RWPE2 (cell line): Measurements from ENCODE around the gene ATRN.

Source experiments
- ATAC-seq: fragments of 200-7000 bp; cut with Tn5 transposase; 3 replicates; pipeline ENCODE4 v1.9.1; 2021; ENCODE audit warnings: low read depth
- DNase-seq: peaks from one replicate; pipeline ENCODE4 v3.0.0-alpha.2; 2020; ENCODE audit warnings: low spot score
- H3K27ac ChIP-seq: fragments of 450-650 bp; 2 replicates; pipeline ENCODE4 v1.5.1; 2017; ENCODE audit warnings: mild to moderate bottlenecking; ENCODE audit not compliant: poor library complexity, severe bottlenecking
- H3K27me3 ChIP-seq: fragments of 250-450 bp; sonication (Bioruptor Pico); 2 replicates; pipeline ENCODE4 v1.5.1; 2021; ENCODE audit warnings: mild to moderate bottlenecking, moderate library complexity; ENCODE audit not compliant: insufficient read depth, poor library complexity, severe bottlenecking
- H3K36me3 ChIP-seq: fragments of 250-450 bp; sonication (Bioruptor Pico); 2 replicates; pipeline ENCODE4 v1.5.1; 2020; ENCODE audit warnings: low read depth, mild to moderate bottlenecking, moderate library complexity
- H3K4me1 ChIP-seq: fragments of 250-450 bp; sonication (Bioruptor Pico); 2 replicates; pipeline ENCODE4 v1.5.1; 2021; ENCODE audit warnings: mild to moderate bottlenecking, moderate library complexity; ENCODE audit not compliant: insufficient read depth, poor library complexity, severe bottlenecking
- H3K4me3 ChIP-seq: fragments of 250-450 bp; sonication (Bioruptor Pico); 2 replicates; pipeline ENCODE4 v1.5.1; 2021; ENCODE audit warnings: mild to moderate bottlenecking, moderate library complexity; ENCODE audit not compliant: severe bottlenecking
- H3K9me3 ChIP-seq: fragments of 250-450 bp; sonication (Bioruptor Pico); 2 replicates; pipeline ENCODE4 v1.5.1; 2021; ENCODE audit warnings: mild to moderate bottlenecking, moderate library complexity; ENCODE audit not compliant: severe bottlenecking
- TF ChIP-seq, protein P1 (sequence below): fragments of 450-650 bp; IDR thresholded peaks from one replicate; pipeline ENCODE4 v1.5.1; 2017; ENCODE audit warnings: mild to moderate bottlenecking, moderate library complexity; ENCODE audit not compliant: poor library complexity, severe bottlenecking

The ATRN gene

DNA sequence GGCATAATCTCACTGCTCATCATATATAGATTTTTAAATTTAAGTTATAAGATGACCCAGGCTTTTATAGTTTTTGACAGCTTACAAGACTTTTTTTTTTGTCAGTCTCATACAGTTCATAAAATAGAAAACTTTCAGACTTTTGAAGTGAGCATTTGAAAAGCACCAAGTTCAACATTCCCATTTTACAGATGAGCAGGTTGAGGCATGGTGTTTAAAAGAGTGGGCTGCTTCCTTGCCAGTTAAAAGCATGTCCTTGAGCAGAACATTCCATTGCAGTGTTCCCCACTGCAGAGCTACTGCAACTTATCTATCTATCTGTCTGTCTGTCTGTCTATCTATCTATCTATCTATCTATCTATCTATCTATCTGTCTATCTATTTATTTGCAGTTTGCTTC, 105.5 kb downstream of the ATRN start:
- Histone ChIP-seq H3K36me3 (peaks cover 27% of the 10 kb centered on the region), H3K4me3 (no peak overlapping the region), H3K4me1 (no peaks in the 10 kb centered on the region), H3K27me3 (no peaks in the 10 kb centered on the region), H3K27ac (no peak overlapping the region), H3K9me3 (no peaks in the 10 kb centered on the region)
- no peak for ATAC-seq
- no peak for DNase-seq
- TF ChIP-seq, protein P1, sequence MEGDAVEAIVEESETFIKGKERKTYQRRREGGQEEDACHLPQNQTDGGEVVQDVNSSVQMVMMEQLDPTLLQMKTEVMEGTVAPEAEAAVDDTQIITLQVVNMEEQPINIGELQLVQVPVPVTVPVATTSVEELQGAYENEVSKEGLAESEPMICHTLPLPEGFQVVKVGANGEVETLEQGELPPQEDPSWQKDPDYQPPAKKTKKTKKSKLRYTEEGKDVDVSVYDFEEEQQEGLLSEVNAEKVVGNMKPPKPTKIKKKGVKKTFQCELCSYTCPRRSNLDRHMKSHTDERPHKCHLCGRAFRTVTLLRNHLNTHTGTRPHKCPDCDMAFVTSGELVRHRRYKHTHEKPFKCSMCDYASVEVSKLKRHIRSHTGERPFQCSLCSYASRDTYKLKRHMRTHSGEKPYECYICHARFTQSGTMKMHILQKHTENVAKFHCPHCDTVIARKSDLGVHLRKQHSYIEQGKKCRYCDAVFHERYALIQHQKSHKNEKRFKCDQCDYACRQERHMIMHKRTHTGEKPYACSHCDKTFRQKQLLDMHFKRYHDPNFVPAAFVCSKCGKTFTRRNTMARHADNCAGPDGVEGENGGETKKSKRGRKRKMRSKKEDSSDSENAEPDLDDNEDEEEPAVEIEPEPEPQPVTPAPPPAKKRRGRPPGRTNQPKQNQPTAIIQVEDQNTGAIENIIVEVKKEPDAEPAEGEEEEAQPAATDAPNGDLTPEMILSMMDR: no peak

DNA sequence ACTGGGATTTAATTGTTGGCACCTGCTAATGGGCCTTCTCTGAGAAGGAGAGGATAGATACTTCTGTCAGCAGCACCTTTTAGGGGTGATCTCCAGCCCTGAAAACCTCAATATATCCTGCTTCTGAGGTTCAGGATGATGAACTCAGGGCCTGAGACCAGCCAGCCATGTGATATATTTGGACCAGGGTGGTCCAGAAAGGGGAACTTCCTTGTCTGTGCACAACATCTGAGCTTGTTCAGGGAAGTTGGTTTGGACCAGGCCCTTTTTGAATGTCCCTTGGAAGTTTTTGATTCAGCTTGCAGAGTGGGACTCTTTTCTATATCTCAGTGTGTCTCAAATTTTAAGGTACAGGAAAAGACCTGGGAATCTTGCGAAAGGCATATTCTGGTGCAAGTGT, 106.5 kb downstream of the ATRN start:
- H3K27ac ChIP-seq: no peak overlapping the region
- no peaks in the 10 kb centered on the region for H3K27me3 ChIP-seq

DNA sequence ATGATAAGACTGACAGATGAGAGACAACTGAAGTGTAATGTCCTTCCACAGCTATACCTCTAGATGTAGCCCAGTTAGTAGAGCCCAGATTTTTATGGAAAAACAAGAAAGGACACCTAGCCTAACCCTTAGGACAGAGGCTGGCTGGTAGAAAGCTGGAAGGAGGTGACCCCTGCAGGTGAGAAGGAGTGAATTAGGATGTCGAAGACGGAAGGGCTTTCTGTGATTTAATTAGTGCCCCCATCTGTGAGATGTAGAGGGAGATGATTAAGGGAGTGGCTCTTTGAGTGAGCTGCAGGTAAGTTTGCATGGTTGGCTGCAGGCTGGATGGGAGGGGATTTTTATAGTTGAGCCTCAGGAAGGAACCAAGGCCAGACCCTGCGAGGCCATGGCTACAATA, 109.6 kb downstream of the ATRN start:
- DNase-seq: no peak
- H3K4me1 ChIP-seq: no peaks in the 10 kb centered on the region
- H3K4me3 ChIP-seq: no peak overlapping the region
- H3K27ac ChIP-seq: no peak overlapping the region
- peaks cover 44% of the 10 kb centered on the region for H3K36me3 ChIP-seq
- TF ChIP-seq, protein P1: peak; percentile 26
- H3K9me3 ChIP-seq: no peaks in the 10 kb centered on the region
- H3K27me3 ChIP-seq: no peaks in the 10 kb centered on the region
- no peak for ATAC-seq

More for the DNA sequence above, 106.5 kb downstream of the ATRN start:
- no peak for ATAC-seq
- Histone ChIP-seq H3K36me3 (peaks cover 32% of the 10 kb centered on the region), H3K4me3 (no peak overlapping the region), H3K4me1 (no peaks in the 10 kb centered on the region), H3K9me3 (no peaks in the 10 kb centered on the region)
- DNase-seq: no peak
- TF ChIP-seq, protein P1: no peak

DNA sequence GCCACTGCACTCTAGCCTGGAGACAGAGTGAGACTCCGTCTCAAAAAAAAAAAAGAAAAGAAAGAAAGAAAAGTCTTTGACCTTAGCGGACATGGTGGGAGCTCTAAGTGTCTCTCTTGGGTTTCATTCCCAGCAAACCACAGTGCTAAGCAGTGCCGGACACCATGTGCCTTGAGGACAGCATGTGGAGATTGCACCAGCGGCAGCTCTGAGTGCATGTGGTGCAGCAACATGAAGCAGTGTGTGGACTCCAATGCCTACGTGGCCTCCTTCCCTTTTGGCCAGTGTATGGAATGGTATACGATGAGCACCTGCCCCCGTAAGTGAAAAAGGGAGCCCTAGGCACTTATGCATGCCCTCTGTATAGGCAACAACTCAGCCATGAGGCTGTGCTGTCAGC, 112.9 kb downstream of the ATRN start:
- H3K36me3 ChIP-seq: peaks cover 39% of the 10 kb centered on the region
- H3K4me3 ChIP-seq: no peak overlapping the region

DNA sequence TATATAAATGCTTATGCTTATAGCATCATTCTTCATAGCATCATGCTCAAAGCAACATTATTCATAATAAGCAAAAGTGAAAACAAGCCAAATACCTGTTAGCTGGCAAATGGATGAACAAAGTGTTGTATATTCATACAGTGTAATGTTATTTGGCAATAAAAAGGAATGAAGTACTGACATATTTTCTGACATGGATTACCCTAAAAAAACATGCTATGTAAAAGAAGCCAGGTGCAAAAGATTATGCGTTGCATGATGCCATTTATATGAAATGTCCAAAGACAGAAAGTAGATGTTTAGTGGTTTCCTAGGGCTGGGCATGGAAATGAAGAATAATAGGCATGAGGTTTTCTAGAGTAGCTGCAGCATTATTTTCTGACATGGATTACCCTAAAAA, 115.3 kb downstream of the ATRN start:
- no peaks in the 10 kb centered on the region for H3K4me1 ChIP-seq
- peaks cover 40% of the 10 kb centered on the region for H3K36me3 ChIP-seq
- no peak overlapping the region for H3K27ac ChIP-seq
- no peak for ATAC-seq
- no peaks in the 10 kb centered on the region for H3K27me3 ChIP-seq
- TF ChIP-seq, protein P1: no peak
- DNase-seq: no peak
- no peak overlapping the region for H3K4me3 ChIP-seq
- no peaks in the 10 kb centered on the region for H3K9me3 ChIP-seq

More for the DNA sequence above, 112.9 kb downstream of the ATRN start:
- Histone ChIP-seq H3K27ac (no peak overlapping the region), H3K27me3 (no peaks in the 10 kb centered on the region), H3K4me1 (no peaks in the 10 kb centered on the region), H3K9me3 (no peaks in the 10 kb centered on the region)
- DNase-seq (no peak), ATAC-seq (no peak)
- TF ChIP-seq, protein P1: no peak
